GM10847 (cell line): Measurements from ENCODE around the gene BCL2L15.

Source experiments
- POLR2A ChIP-seq: IDR thresholded peaks from 2 replicates; pipeline ENCODE4 v1.6.1; 2011; ENCODE audit not compliant: insufficient read length; ENCODE audit errors: extremely low read depth

Gene BCL2L15

DNA sequence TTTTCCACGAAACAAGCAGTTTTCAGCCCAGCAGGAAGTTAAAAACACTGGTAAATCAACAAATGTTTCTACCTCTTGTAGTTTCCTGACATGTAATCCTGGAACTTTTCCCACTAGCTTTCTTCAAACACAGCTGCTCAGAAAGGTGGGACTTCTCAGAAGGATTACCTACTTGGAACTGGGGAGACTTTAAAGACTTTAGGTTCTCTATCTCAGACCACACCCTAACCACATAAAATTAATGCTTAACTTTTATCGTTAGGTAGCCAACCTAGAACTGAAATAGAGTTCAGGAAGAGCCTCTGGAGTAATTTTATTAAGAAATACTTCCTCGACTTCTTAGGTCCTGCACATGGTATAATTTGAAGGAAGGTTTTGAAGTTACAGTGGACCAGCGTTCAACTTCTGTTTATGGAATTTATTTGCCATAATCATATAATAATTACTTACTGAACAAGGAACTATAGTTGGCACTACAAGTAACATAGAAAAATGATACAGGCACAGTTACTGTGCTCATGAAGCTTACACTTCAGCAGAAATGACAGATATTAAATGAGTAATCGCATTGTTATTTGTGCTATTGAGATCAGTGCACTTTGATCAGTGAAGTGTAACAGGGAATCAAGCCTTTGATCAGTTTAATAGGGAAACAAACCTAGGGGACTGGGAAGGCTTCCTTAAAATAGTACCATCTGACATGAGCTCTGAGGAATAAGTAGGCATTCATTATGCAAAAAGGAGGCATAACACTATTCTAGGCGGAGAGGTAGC is at the start of gene BCL2L15:
Gene BCL2L15, minus strand, starts transcription at position 180 of the 774 bp plus-strand sequence. CDS start 206 bp downstream, outside the sequence.
- TF ChIP-seq POLR2A: no peak

- no peak for TF ChIP-seq POLR2A
These were observed 49.8 kb upstream of the BCL2L15 start for GRCh38 chr1:113937146-113937545.

GRCh38 chr1:113935970-113936369 is 48.6 kb upstream of the BCL2L15 start:
- TF ChIP-seq POLR2A: no peak

DNA sequence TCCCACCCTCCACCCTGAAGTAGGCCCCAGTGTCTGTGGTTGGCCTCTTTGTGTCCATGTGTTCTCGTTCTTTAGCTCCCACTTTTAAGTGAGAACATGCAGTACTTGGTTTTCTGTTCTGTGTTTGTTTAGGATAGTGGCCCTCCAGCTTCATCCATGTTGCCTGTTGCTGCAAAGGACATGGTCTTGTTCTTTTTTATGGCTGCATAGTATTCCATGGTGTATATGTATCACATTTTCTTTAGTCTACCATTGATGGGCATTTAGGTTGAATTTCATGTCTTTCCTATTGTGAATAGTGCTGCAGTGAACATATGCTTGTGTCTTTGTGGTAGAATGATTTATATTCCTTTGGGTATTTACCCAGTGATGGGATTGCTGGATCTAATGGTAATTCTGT is 47.8 kb upstream of the BCL2L15 start:
- no peak for TF ChIP-seq POLR2A

GRCh38 chr1:113934511-113935055 is 47.2 kb upstream of the BCL2L15 start:
- TF ChIP-seq POLR2A: no peak

DNA sequence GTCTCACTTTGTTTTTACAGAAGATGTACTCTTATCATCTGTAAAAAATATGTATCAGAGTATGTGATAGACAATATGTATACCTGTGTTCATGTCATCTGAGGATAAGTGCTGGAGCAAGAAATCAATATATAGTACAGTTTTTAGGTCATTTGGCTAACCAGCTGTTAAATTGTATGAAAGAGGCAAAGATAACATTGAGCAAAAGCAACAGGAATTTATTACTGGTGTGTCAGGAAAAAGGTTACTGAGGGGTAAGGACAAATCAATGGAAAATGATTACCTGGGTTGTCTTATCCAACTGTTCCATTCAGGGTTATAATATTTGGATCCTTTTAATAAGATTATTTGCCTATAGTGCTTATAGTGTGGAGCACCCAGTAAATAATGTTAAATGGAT is 46.6 kb upstream of the BCL2L15 start:
- TF ChIP-seq POLR2A: no peak

DNA sequence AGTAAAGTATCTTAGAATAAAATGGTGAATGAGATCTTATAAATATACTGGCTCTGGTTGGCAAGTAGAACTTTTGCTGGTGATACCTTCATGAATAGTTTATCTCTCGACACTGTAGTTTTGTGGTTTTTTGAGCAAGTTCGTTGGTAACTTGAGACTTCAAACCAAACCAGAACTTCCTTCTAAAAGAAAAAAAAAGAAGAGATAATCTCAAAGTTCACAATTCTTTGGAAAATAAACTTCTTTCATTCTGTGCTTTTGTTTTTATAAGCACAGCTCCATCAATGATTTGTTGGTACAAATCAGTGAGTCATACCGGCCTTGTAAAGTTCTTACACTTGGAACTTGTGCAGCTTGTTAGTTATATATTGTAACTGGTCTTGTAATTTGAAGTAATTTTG is 44.1 kb upstream of the BCL2L15 start:
- no peak for TF ChIP-seq POLR2A

GRCh38 chr1:113930499-113931161 is 43.2 kb upstream of the BCL2L15 start:
- TF ChIP-seq POLR2A: no peak

DNA sequence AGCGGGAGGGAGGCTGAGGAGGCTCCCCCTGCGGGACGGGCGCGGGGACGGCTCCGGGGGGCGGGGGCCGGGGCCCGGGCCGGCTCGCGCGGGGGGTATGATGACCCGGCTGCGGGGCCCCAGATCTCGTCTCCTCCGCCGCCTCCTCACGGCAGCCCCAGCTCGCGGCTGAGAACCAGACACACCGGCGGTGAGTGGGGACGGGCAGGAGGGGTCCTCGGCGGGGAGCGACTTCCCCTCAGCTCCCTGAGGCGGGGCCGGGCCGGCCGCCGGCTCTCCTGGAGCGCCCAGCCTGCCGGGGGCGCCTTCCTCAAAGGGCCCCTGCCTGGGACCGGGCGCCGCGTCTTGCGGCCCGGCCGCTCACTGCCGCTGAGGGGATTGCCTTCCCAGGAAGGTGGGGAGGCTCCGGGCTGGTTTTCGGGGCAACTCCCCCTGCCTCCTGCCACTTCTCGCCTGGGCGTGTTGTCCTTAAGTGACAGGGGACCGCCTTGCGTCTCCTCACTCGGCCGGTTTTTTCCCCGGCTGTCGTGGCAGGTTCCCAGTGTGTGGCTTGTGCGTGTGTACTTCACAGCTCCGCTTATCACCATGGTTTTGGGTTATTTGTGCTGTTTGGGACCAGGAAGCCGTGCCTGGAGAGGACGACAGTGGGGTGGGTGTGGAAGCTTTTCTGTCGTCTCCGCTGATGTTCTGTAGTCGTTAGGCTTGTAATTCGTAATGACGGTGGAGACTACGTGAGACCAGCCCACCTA is 42.5 kb upstream of the BCL2L15 start:
- TF ChIP-seq POLR2A: no peak

- TF ChIP-seq POLR2A: peak; percentile 61
These were observed 41.8 kb upstream of the BCL2L15 start, which contains the start of gene HIPK1 for GRCh38 chr1:113928941-113929749. Gene HIPK1, plus strand, starts transcription at chr1:113929324.

GRCh38 chr1:113928187-113928930 is 41.0 kb upstream of the BCL2L15 start:
- no peak for TF ChIP-seq POLR2A

DNA sequence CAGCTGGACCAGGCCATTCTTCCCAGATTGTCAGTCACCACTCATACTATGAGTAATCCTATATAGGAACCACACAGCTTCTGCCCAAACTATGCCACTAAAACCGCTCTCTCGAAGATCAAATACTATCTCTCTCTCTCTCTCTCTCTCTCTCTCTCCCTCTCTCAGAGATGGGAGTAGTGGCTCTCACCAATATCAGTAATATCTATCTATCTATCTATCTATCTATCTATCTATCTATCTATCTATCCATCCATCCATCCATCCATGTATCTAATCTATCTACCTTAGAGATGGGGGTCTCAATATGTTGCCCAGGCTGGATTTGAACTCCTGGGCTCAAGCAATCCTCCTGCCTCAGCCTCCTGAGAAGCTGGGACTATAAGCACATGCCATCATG is 37.1 kb upstream of the BCL2L15 start:
- TF ChIP-seq POLR2A: no peak

- TF ChIP-seq POLR2A: no peak
These were observed 35.6 kb upstream of the BCL2L15 start for GRCh38 chr1:113922957-113923356.

GRCh38 chr1:113918243-113918642 is 30.9 kb upstream of the BCL2L15 start:
- no peak for TF ChIP-seq POLR2A
